COLO668 (cell line): ENCODE results near the gene CYB5D1.

Source experiments
- DNase-seq: peaks from one replicate; lab custom pipeline; 2025; ENCODE audit not compliant: unreplicated experiment; lab: John Stamatoyannopoulos, UW

CYB5D1 gene

DNA sequence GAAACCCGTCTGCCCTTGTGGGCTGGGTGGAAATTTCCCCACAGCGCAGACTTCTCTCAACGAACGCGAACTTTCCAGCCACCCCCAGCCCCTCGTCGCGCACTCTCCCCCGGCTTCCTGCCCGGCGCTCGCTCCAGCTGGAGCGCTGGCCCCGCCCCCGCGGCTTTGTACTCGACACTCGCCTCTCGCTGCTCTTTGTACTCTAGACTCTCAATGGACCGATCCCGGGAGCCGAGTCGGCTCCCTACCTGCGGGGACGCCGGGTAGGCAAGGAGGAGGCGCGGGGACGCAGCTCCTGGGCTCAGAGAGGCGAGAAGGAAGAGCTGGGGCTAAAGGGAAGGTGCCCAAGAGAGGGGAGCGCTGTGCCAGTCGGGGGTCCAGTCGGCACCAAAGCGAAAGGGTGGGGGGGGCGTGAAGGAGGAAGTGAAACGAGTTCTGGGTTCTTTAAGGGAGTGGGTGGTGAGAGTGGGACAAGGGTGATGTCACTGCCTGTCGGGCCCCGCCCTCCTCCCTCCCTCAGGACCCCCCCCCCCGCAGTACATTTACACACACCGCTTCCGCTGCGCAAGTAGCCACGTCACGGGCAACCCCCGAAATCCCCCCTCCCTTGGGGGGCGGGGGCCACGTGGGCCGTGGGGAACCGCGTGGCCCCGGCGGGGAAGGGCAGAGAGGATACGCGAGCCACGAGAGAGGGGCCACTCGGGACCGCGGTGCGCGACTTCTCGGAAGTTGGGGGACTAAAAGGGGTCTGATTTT lies 14.1 kb upstream of the CYB5D1 start:
- peak; percentile 87 for DNase-seq

DNA sequence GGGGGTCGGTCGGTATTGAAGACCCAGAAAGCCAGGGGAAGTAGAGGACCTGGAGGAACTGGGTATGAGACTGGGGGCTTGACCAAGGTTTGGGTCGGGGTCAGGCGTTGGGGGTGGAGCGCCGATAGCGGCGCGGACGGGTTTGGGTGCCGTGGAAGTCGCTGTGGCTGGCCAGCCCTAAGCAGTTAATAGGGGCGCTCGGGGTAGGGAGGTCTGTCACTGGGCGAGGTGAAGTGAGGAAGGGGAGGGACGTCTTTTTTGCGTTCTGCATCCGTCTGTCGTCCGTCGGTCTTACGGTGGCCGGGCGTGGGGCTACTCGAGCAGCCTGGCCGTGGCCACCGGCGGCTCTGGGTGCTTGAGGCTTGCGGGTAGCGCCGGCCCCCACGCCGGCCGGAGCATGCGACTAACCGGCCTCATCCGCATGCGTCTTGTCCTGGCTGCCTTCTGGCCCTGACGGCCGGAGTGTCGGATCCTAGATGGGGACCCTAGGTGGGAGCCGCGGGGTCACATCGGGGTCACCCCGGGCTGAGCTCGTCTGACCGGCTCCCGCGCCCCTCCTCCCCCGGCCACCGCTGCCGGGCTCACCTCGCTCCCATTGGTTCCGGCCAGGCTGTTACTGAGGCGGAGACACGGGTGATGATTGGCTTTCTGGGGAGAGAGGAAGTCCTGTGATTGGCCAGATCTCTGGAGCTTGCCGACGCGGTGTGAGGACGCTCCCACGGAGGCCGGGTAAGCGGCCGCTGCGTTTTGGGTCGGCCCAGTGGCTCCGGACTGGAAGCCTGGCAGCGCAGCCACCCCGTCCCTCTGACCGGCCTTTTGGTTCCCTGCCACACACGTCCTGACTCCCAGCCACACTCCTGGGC lies 13.3 kb upstream of the CYB5D1 start:
- DNase-seq, result peak; percentile 81

DNA sequence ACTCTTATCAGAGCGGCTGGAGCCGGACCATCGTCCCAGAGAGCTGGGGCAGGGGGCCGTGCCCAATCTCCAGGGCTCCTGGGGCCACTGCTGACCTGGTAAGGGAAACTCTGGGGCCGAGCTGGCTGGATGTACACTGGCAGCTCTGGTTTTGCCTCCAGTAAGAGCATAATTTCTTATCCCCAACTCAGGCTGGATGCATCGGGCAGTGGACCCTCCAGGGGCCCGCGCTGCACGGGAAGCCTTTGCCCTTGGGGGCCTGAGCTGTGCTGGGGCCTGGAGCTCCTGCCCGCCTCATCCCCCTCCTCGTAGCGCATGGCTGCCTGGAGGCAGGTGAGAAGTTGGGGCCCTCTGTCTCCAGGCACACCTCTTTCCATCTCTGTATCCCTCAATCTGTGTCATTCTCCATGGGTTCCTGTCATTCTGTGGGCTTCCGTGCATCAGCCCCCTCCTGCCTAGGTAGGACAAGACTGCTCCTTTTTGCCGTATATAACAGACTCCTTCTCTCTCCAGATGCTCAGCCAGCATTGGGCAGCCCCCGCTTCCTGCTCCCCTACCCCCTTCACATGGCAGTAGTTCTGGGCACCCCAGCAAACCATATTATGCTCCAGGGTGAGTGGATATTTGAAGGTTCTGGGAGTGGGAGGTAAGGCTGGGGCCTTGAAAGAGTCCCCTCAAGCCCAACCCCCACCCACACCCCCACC lies 12.3 kb upstream of the CYB5D1 start:
- no peak for DNase-seq

DNA sequence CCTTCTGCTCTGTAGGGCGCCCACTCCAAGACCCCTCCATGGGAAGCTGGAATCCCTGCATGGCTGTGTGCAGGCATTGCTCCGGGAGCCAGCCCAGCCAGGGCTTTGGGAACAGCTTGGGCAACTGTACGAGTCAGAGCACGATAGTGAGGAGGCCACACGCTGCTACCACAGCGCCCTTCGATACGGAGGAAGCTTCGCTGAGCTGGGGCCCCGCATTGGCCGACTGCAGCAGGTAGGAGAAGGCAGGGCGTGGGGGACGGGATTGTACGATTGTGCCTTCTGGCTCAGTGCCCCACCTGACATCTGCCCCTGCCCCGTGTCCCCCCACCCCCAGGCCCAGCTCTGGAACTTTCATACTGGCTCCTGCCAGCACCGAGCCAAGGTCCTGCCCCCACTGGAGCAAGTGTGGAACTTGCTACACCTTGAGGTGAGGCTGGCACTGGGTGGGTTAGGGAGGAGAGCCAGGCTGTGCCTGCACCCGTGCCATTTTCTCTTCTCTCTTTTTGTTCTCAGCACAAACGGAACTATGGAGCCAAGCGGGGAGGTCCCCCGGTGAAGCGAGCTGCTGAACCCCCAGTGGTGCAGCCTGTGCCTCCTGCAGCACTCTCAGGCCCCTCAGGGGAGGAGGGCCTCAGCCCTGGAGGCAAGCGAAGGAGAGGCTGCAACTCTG lies 11.6 kb upstream of the CYB5D1 start:
- no peak for DNase-seq

DNA sequence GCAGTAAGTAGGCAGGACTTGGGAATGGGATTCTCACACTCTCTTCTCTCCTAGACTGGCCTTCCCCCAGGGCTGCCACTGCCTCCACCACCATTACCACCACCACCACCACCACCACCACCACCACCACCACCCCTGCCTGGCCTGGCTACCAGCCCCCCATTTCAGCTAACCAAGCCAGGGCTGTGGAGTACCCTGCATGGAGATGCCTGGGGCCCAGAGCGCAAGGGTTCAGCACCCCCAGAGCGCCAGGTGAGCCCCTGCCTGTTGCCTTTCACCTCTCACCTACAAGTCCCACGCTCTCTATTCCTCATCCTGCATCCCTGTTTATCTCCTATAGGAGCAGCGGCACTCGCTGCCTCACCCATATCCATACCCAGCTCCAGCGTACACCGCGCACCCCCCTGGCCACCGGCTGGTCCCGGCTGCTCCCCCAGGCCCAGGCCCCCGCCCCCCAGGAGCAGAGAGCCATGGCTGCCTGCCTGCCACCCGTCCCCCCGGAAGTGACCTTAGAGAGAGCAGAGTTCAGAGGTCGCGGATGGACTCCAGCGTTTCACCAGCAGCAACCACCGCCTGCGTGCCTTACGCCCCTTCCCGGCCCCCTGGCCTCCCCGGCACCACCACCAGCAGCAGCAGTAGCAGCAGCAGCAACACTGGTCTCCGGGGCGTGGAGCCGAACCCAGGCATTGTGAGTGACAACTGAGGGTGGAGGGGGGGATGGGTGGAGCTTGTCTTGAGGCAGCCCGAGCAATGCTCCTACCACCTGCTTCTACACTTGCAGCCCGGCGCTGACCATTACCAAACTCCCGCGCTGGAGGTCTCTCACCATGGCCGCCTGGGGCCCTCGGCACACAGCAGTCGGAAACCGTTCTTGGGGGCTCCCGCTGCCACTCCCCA lies 10.8 kb upstream of the CYB5D1 start:
- no peak for DNase-seq

GRCh38 chr17:7848131-7848579 lies 9.6 kb upstream of the CYB5D1 start:
- no peak for DNase-seq

DNA sequence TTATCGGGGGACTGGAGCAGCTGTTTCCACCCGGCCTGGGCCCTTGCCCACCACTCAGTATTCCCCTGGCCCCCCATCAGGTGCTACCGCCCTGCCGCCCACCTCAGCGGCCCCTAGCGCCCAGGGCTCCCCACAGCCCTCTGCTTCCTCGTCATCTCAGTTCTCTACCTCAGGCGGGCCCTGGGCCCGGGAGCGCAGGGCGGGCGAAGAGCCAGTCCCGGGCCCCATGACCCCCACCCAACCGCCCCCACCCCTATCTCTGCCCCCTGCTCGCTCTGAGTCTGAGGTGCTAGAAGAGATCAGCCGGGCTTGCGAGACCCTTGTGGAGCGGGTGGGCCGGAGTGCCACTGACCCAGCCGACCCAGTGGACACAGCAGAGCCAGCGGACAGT lies 9.1 kb upstream of the CYB5D1 start:
- no peak for DNase-seq

DNA sequence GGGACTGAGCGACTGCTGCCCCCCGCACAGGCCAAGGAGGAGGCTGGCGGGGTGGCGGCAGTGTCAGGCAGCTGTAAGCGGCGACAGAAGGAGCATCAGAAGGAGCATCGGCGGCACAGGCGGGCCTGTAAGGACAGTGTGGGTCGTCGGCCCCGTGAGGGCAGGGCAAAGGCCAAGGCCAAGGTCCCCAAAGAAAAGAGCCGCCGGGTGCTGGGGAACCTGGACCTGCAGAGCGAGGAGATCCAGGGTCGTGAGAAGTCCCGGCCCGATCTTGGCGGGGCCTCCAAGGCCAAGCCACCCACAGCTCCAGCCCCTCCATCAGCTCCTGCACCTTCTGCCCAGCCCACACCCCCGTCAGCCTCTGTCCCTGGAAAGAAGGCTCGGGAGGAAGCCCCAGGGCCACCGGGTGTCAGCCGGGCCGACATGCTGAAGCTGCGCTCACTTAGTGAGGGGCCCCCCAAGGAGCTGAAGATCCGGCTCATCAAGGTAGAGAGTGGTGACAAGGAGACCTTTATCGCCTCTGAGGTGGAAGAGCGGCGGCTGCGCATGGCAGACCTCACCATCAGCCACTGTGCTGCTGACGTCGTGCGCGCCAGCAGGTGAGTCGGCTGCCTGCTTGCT lies 8.6 kb upstream of the CYB5D1 start:
- no peak for DNase-seq

DNA sequence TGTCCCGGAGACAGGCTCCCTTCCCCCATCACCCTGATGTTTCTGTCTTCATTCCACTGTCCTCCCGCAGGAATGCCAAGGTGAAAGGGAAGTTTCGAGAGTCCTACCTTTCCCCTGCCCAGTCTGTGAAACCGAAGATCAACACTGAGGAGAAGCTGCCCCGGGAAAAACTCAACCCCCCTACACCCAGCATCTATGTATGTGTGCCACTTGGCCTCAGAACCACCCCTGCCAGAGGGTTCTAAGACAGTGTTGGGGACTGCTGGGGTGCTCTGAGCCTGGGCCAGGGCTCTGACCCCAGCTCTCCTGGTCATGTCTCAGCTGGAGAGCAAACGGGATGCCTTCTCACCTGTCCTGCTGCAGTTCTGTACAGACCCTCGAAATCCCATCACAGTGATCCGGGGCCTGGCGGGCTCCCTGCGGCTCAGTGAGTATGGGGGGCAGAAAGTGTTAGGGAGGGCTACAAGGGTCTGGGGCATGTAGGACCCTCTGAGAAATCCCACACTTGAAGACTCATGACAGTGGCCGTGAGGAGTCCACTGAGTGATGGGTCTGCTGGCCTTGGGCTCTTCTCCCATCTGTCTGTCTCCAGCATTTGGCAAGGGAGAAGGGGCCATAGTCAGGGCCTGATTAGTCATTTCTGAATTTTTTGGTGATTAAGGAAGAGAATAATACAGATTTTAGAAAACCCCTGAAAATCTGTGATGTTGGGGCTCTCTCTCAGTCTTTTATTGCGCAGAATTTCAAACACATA lies 7.9 kb upstream of the CYB5D1 start:
- DNase-seq, result no peak

DNA sequence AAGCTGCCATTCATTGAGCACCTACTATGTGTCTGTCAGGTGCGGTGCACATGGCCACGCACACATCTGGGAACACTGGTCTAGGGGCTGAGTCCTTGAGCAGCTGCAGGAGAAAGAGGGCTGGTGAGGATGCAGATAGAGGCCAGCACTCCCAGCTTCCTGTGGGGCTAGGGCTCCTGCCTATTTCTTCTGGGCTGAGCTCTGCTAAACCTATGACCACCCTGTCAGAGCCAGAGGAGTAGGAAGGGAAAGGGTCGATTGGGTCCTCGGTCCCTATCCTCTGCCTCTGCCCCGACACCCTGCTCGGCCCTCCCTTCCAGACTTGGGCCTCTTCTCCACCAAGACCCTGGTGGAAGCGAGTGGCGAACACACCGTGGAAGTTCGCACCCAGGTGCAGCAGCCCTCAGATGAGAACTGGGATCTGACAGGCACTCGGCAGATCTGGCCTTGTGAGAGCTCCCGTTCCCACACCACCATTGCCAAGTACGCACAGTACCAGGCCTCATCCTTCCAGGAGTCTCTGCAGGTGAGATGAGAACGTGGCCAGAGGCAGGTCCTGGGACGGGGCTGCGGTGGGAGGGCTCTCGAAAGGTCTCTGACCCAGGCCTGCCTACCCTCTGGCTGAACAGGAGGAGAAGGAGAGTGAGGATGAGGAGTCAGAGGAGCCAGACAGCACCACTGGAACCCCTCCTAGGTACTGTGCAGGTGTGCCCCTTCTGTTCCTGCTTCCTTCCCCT lies 6.9 kb upstream of the CYB5D1 start:
- DNase-seq, result no peak

DNA sequence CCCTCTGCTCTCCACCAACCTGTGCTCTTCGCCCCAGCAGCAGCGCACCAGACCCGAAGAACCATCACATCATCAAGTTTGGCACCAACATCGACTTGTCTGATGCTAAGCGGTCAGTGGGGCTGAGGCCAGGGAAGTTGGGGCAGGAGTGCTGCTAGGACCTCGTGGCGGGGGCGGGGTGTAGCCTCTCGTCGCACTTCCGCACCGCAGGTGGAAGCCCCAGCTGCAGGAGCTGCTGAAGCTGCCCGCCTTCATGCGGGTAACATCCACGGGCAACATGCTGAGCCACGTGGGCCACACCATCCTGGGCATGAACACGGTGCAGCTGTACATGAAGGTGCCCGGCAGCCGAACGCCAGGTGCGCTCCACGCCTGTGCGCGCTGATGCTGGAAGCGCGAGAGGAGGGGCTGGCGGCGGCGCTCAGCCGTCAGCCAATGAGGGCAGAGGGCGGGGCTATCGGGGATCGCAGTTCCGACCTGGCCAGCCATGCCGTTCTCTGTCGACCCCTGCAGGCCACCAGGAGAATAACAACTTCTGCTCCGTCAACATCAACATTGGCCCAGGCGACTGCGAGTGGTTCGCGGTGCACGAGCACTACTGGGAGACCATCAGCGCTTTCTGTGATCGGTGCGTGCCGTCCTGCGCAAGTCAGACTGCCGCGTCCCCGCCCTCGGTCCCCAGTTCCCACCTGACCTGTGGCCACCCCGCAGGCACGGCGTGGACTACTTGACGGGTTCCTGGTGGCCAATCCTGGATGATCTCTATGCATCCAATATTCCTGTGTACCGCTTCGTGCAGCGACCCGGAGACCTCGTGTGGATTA lies 6.2 kb upstream of the CYB5D1 start:
- DNase-seq, result peak; percentile 93

GRCh38 chr17:7852262-7852670 lies 5.5 kb upstream of the CYB5D1 start:
- DNase-seq, result no peak

DNA sequence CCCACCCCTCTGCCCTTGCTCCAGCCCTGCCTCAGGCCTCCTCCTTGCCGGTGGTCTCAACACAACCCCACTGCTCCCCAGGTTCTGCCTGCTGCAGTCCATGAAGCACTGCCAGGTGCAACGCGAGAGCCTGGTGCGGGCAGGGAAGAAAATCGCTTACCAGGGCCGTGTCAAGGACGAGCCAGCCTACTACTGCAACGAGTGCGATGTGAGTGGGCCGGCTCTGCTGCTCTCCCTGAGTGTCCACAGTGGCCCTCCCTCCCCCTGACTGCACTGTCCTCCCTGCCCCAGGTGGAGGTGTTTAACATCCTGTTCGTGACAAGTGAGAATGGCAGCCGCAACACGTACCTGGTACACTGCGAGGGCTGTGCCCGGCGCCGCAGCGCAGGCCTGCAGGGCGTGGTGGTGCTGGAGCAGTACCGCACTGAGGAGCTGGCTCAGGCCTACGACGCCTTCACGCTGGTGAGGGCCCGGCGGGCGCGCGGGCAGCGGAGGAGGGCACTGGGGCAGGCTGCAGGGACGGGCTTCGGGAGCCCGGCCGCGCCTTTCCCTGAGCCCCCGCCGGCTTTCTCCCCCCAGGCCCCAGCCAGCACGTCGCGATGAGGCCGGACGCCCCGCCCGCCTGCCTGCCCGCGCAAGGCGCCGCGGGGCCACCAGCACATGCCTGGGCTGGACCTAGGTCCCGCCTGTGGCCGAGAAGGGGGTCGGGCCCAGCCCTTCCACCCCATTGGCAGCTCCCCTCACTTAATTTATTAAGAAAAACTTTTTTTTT lies 4.7 kb upstream of the CYB5D1 start:
- no peak for DNase-seq

DNA sequence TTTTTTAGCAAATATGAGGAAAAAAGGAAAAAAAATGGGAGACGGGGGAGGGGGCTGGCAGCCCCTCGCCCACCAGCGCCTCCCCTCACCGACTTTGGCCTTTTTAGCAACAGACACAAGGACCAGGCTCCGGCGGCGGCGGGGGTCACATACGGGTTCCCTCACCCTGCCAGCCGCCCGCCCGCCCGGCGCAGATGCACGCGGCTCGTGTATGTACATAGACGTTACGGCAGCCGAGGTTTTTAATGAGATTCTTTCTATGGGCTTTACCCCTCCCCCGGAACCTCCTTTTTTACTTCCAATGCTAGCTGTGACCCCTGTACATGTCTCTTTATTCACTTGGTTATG lies 4.1 kb upstream of the CYB5D1 start:
- DNase-seq, result no peak

DNA sequence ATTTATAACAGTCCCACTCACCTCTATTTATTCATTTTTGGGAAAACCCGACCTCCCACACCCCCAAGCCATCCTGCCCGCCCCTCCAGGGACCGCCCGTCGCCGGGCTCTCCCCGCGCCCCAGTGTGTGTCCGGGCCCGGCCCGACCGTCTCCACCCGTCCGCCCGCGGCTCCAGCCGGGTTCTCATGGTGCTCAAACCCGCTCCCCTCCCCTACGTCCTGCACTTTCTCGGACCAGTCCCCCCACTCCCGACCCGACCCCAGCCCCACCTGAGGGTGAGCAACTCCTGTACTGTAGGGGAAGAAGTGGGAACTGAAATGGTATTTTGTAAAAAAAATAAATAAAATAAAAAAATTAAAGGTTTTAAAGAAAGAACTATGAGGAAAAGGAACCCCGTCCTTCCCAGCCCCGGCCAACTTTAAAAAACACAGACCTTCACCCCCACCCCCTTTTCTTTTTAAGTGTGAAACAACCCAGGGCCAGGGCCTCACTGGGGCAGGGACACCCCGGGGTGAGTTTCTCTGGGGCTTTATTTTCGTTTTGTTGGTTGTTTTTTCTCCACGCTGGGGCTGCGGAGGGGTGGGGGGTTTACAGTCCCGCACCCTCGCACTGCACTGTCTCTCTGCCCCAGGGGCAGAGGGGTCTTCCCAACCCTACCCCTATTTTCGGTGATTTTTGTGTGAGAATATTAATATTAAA lies 3.6 kb upstream of the CYB5D1 start:
- DNase-seq, result no peak
